Naive B cell (primary cell): ENCODE data around the gene MRPS18A. TPM values are rescaled to one million over a fixed set of nuclear protein-coding genes. Genes with fewer than 3 reads are reported as not detected.

ENCODE experiments used
- ATAC-seq, 2 donors: fragments of 150-1000 bp; cut with Tn5 transposase; 2 replicates each; pipeline ENCODE4 v1.10.0; 2021; ENCODE audit warnings: low read depth in 2 of 2, mild to moderate bottlenecking in 2 of 2, moderate library complexity in 2 of 2
- DNase-seq: peaks from one replicate; pipeline ENCODE4 v3.0.0; 2022
- H3K27ac Mint-ChIP-seq, 6 donors: one replicate each; pipeline ENCODE4 v1.8.0; 2020 to 2022; ENCODE audit warnings: mild to moderate bottlenecking in 6 of 6, mixed read lengths in 6 of 6, moderate library complexity in 5 of 6, inconsistent platforms in 2 of 6
- H3K27me3 Mint-ChIP-seq, 3 donors: one replicate each; pipeline ENCODE4 v1.8.0; 2021 to 2022; ENCODE audit warnings: mixed read lengths in 3 of 3, mild to moderate bottlenecking in 1 of 3
- H3K36me3 Mint-ChIP-seq, 2 donors: one replicate each; pipeline ENCODE4 v1.8.0; 2020 to 2022; ENCODE audit warnings: mixed read lengths in 2 of 2, inconsistent platforms in 1 of 2, mild to moderate bottlenecking in 1 of 2
- H3K4me1 Mint-ChIP-seq, 3 donors: one replicate each; pipeline ENCODE4 v1.8.0; 2020 to 2022; ENCODE audit warnings: mixed read lengths in 3 of 3, inconsistent platforms in 1 of 3, mild to moderate bottlenecking in 1 of 3, moderate library complexity in 1 of 3
- H3K4me3 Mint-ChIP-seq, 8 donors: one replicate each; pipeline ENCODE4 v1.8.0; 2020 to 2022; ENCODE audit warnings: mild to moderate bottlenecking in 8 of 8, mixed read lengths in 8 of 8, moderate library complexity in 8 of 8, inconsistent platforms in 2 of 8
- H3K9me3 Mint-ChIP-seq, 7 donors: one replicate each; pipeline ENCODE4 v1.8.0; 2020 to 2022; ENCODE audit warnings: mixed read lengths in 7 of 7, mild to moderate bottlenecking in 5 of 7, inconsistent platforms in 2 of 7, moderate library complexity in 1 of 7
- polyA plus RNA-seq, 6 donors: library from polyadenylated mRNA; unstranded; fragments of 300-500 nt; fragmentation: Illumina TruSeq; gene quantifications; one replicate each; pipeline ENCODE4 v1.2.3, GENCODE V29; 2021; ENCODE audit warnings: low read depth in 6 of 6

Gene MRPS18A
- polyA plus RNA-seq, 6 donors from 2014 or later: 61.1 to 91.0 (median 80.1) TPM

DNA sequence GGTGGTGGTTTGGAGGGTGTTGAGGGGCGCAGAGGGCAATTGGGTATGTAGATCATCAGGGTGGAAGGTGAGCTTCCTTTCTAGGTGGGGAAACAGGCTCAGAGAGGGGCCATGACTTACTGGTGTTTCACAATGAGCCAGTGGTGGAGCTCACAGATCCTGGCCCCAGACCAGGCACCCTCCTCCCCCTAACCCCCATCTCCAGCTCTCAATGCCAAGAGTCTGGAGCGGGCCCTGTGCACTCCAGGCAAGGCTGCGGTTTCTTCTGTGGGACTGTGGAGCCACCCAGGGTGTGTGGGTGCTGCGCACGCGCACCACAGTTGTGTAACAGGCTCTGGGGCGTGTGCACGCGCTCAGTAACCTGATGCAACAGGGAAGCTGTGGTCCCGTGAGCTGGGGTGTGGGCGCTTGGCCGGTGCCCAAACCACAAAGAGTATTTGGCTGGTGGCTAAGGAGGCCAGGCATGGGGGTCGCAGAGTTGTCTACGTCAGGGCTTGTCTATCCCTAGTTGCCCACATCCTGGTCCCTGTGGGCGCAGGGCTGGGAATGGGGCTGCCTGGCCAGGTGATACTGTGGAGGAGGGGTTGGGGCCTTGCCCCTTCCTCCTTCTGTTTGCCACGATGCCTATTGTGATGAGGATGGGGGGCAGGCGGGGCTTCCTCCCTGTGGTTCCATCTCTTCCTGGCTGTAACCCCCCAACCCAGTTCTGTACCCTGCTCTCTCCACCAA, 37.5 kb upstream of the MRPS18A start:
- Mint-ChIP-seq H3K4me1 (peaks cover 21 to 28% (median 26%) of the 10 kb centered on the region in 3 donors), H3K4me3 (peak overlapping the region; percentile 10 to 87 (median 56)), H3K9me3 (peaks cover 0 to 6% (median 0%) of the 10 kb centered on the region in 7 donors), H3K36me3 (no peaks in the 10 kb centered on the region), H3K27ac (peak overlapping the region; percentile 85 to 94 (median 89)), H3K27me3 (peaks cover 2 to 5% (median 5%) of the 10 kb centered on the region in 3 donors)
- DNase-seq: peak; percentile 82
- ATAC-seq: peak; percentile 84 to 85

DNA sequence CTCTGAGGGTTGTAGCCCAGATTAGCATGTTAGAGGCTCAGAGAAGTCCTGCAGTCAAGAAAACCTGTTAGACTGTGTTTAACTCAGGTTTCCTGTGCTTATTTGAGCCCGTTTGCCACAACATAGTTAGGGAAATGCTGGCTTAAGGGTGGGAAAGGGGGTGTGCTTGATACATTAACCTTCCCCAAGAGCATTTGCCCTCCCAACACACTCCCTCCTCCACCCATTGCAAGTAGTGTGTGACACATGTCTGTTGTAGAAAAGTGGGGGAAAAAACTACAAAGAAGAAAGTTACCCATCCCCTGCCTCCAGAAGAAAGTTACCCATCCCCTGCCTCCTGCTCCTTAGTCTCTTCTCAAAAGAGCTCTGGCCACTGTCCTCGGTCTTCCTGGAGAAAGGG, 36.8 kb upstream of the MRPS18A start:
- H3K4me1 Mint-ChIP-seq: peaks cover 21 to 28% (median 26%) of the 10 kb centered on the region in 3 donors
- peaks cover 0 to 6% (median 0%) of the 10 kb centered on the region in 7 donors for H3K9me3 Mint-ChIP-seq
- ATAC-seq (no peak), DNase-seq (no peak)
- peak overlapping the region in 5 of 6 donors; percentile 53 to 94 (median 91) for H3K27ac Mint-ChIP-seq
- peak overlapping the region in 3 of 8 donors; percentile 34 to 87 (median 58) for H3K4me3 Mint-ChIP-seq
- H3K27me3 Mint-ChIP-seq: peaks cover 5 to 10% (median 7%) of the 10 kb centered on the region in 3 donors
- H3K36me3 Mint-ChIP-seq: no peaks in the 10 kb centered on the region

DNA sequence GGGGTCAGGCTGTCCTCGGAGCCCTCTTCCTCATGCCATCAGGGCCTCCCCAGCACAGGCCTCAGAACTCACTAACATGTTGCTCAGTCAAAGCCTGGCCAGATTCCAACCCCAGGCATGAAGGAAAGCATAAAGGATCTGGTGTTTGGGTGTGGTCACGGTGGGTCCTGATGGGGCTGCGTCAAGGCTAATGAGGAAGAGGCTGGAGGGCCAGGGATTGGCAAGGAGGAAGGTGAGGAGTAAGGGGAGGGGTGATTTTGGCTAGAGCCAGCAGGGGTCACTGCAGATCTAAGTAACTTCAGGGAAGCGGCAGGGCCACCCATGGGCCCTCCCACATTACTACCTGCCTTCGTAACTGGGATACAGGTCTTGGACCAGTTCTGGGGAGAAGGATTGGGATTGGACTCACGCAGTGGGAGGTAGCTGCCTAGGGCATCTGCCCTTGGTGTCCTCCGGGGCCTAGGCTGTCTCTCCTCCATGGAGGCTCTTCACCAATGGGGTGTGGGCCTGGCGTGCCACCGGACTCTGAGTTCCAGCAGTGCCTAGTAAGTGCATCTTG, 36.2 kb upstream of the MRPS18A start:
- peak overlapping the region in 2 of 8 donors; percentile 5 to 37 for H3K4me3 Mint-ChIP-seq
- peak; percentile 65 to 69 for ATAC-seq
- peak; percentile 61 for DNase-seq
- peaks cover 0 to 2% (median 0%) of the 10 kb centered on the region in 7 donors for H3K9me3 Mint-ChIP-seq
- H3K4me1 Mint-ChIP-seq: peaks cover 21 to 28% (median 26%) of the 10 kb centered on the region in 3 donors
- H3K27ac Mint-ChIP-seq: peak overlapping the region in 3 of 6 donors; percentile 9 to 94 (median 81)
- H3K36me3 Mint-ChIP-seq: no peaks in the 10 kb centered on the region
- H3K27me3 Mint-ChIP-seq: peaks cover 5 to 10% (median 7%) of the 10 kb centered on the region in 3 donors

DNA sequence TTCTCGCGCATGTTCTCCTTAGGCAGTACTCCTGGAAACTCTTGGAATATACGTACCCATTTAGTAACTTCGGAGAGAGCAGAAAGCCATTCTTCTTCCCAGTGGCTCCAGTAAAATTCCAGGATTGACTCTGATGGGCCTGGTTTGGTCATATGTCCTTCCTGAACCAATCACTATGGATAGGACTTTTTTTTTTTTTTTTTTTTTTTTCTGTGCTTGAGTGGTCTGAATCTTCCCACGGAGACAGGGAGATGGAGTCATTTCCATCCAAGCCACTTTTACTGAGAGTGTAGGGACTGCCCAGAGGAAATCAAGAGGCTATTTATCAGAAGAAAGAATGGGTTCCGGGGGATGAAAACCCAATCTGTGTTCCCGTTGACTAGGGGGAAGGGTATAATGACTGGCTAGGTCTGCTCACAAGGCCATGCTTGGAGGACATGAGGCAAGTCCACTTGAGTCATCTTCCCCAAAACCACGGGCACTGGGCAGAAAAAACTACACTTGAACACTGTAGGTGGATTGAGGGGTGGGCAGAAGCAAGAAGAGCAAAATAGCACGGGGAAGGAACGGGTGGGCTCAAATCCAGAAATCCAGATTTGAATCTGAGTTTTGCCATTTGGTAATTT, 35.4 kb upstream of the MRPS18A start:
- H3K4me3 Mint-ChIP-seq: no peak overlapping the region

DNA sequence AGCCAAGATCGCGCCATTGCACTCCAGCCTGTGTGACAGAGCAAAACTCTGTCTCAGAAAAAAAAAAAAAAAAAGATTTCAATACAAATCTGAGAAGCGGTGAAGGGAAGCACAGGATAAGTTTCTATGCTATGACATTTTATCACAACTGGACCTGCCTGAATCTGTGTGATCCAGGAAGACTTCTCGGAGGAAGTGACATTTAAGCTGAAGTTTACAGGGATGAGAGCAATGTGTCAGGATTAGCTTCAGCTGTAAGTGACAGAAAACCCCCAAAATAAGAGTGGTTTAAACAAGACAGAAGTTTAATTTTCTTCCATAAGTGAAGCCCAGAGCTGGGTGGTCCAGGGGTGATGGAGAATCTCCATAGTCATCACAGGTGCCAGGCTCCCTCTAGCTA, 33.4 kb upstream of the MRPS18A start:
- H3K27ac Mint-ChIP-seq: peak overlapping the region in 2 of 6 donors; percentile 8 to 15

More for the DNA sequence above, 35.4 kb upstream of the MRPS18A start:
- H3K36me3 Mint-ChIP-seq: no peaks in the 10 kb centered on the region
- H3K4me1 Mint-ChIP-seq: peaks cover 21 to 32% (median 30%) of the 10 kb centered on the region in 3 donors
- peak overlapping the region in 1 of 6 donors; percentile 77 for H3K27ac Mint-ChIP-seq
- no peak for DNase-seq
- peaks cover 5 to 13% (median 7%) of the 10 kb centered on the region in 3 donors for H3K27me3 Mint-ChIP-seq
- ATAC-seq: no peak
- no peaks in the 10 kb centered on the region for H3K9me3 Mint-ChIP-seq

DNA sequence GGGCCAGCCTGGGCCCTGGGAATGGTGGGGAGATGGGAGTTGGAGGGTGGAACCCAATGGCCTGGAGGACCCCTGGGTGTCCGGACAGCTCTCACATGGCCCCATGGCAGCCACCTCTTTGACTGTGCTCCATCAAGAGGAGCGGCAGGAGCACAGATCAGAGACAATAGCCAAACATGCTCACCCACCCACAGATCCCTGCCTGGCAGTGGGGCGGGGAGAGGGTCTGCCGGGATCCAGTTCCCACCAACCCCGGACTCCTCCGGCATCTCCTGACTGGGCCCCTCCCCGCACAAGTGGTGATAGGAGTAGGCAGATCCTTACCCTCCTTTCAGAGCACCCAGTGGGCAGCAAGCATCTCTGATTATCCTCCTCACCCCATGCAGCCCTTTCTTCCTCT, 31.9 kb upstream of the MRPS18A start:
- no peak overlapping the region for H3K4me3 Mint-ChIP-seq
- no peak overlapping the region for H3K27ac Mint-ChIP-seq
- DNase-seq (no peak), ATAC-seq (no peak)
- no peaks in the 10 kb centered on the region for H3K9me3 Mint-ChIP-seq
- peaks cover 37 to 45% (median 38%) of the 10 kb centered on the region in 3 donors for H3K4me1 Mint-ChIP-seq
- H3K36me3 Mint-ChIP-seq: no peaks in the 10 kb centered on the region
- H3K27me3 Mint-ChIP-seq: peaks cover 11 to 15% (median 12%) of the 10 kb centered on the region in 3 donors

More for the DNA sequence above, 33.4 kb upstream of the MRPS18A start:
- Mint-ChIP-seq H3K4me1 (peaks cover 37 to 45% (median 42%) of the 10 kb centered on the region in 3 donors), H3K27me3 (peaks cover 11 to 17% (median 15%) of the 10 kb centered on the region in 3 donors), H3K4me3 (no peak overlapping the region), H3K36me3 (no peaks in the 10 kb centered on the region), H3K9me3 (no peaks in the 10 kb centered on the region)
- DNase-seq (no peak), ATAC-seq (no peak)

DNA sequence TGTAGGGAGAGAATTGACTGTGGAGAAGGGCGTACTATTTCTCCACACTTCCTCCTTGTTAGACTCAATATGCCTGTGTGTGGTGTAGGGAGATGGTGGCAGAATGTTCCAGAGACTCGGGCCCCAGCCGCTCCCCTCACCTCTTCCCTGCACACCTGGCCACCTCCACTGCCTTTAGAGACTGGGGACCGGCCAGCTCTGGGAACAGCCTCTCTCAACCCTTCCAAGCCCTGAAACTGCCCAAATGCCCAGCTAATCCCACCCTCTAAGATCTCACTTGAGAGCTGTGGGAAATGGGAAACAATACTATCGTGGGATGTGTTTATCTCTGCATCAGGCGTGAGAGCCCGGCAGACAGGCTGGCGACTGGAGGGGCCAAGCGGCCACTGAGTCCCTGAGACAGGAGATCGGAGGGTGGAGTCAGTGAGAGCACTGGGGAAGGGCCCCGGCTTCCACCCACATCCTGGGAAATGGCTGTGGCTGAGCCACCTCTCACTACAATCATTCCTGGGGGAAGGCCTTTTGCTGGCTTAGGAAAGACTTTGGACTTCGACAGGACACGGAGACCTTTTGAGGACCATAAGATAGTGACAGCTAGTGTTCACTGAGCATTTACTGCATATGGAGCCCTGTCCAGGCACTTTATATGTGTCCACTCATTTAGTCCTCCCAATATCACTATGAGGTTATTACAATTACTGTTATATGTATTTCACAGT, 31.0 kb upstream of the MRPS18A start:
- ATAC-seq (no peak), DNase-seq (no peak)
- Mint-ChIP-seq H3K27ac (peak overlapping the region in 3 of 6 donors; percentile 21 to 69 (median 40)), H3K4me3 (no peak overlapping the region), H3K9me3 (no peaks in the 10 kb centered on the region), H3K4me1 (peaks cover 38 to 45% (median 39%) of the 10 kb centered on the region in 3 donors), H3K27me3 (peaks cover 11 to 15% (median 12%) of the 10 kb centered on the region in 3 donors), H3K36me3 (no peaks in the 10 kb centered on the region)

DNA sequence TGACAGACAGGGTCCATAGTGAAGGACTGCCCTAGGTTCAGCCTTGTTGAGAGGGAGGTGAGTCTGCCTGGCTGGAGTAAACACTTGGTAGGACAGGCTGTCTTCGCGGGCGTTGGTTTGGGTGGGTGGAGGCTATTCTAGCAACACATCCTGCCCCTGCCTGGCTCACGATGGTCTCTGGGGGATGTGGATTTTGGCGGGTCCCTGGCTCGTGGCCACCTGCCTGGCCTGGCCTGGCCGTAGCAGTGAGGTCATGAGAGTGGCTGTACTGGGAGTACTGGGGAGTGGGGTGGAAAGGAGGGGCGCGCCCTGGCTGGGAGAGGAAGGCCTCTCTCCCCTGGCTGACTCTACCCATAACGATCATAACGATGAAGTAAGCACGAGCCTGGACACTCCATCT, 30.2 kb upstream of the MRPS18A start:
- H3K4me3 Mint-ChIP-seq: peak overlapping the region in 1 of 8 donors; percentile 21
- peak overlapping the region in 3 of 6 donors; percentile 21 to 76 (median 40) for H3K27ac Mint-ChIP-seq
- H3K27me3 Mint-ChIP-seq: peaks cover 11 to 15% (median 12%) of the 10 kb centered on the region in 3 donors
- H3K4me1 Mint-ChIP-seq: peaks cover 34 to 49% (median 38%) of the 10 kb centered on the region in 3 donors
- no peak for ATAC-seq
- H3K36me3 Mint-ChIP-seq: no peaks in the 10 kb centered on the region
- no peak for DNase-seq
- H3K9me3 Mint-ChIP-seq: no peaks in the 10 kb centered on the region

DNA sequence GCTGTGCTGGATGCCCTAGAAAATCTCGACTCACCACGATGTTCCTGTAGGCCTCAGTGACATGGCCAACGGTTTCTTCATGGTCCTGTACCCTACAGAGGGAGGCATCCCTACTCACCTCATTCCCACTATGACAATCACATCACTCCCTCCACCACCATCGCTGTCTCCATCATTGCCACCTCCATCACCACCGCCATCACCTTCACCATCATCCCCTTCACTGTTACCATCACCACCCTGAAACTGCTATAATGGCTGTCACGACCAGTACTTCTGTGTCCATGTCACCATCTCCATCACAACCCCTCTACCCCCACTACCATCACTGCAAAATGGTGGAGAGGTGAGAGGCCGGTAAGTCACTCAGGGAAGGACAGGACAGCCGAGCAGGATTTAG, 29.8 kb upstream of the MRPS18A start:
- Mint-ChIP-seq H3K4me3 (peak overlapping the region in 2 of 8 donors; percentile 6 to 54), H3K4me1 (peaks cover 37 to 54% (median 38%) of the 10 kb centered on the region in 3 donors), H3K36me3 (no peaks in the 10 kb centered on the region), H3K27ac (peak overlapping the region in 2 of 6 donors; percentile 21 to 76), H3K27me3 (peaks cover 11 to 15% (median 12%) of the 10 kb centered on the region in 3 donors), H3K9me3 (no peaks in the 10 kb centered on the region)
- DNase-seq (no peak), ATAC-seq (no peak)

DNA sequence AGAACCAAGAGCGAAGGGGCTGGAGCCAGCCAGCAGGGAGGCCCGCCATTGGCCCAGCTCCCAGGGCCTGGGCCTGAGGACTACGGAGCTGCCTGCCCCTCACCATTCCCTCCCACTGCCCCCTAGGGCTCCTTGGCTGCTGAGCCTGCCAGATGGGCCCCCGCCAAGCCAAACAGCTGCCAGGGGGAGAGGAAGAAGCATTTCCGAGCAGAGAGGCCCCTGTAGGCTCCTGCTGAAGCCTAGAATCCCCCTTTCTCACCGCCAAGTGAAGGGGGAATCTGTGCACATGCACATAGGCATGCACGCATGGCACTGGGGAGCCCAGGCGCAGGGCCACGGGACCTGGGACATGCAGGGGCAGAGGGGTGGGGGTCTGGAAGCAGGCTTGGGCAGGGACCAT, 28.5 kb upstream of the MRPS18A start:
- Mint-ChIP-seq H3K27me3 (peaks cover 14 to 24% (median 20%) of the 10 kb centered on the region in 3 donors), H3K36me3 (no peaks in the 10 kb centered on the region), H3K27ac (peak overlapping the region in 2 of 6 donors; percentile 14 to 81), H3K9me3 (no peaks in the 10 kb centered on the region), H3K4me3 (peak overlapping the region in 1 of 8 donors; percentile 44), H3K4me1 (peaks cover 46 to 62% (median 48%) of the 10 kb centered on the region in 3 donors)
- no peak for DNase-seq
- no peak for ATAC-seq

DNA sequence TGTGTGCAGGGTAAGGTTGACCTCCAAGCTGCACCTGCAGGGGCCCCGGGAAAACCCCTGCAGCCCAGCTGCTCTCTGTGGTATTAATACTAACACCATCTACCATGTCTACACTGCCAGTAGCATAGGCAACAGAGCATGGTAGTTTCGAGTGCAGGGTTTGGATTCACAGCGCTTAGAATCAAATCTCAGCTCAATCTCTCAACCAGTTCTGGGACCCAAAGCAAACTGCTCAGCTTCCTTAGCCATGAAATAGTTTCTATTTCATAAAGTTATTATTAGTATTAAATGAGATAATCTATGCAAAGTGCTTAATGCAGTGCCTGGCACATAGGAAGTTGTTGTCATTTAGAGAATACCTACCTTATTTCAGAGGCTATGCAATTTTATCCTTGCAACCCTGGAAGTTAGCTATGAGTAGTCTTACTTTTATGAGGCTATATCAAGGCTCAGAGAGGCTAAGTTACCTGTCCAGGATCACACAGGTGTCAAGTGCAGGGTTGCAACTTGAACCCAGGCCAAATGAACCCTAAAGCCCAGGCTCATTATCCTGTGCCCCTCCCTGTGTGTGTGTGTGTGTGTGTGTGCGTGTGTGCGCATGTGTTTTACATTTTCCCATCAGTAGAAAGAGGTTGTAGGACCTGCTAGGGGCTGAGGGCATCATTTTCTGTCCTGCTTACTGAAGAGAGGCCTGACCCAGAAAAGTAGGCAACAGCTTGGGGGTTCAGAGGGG, 27.6 kb upstream of the MRPS18A start:
- ATAC-seq: peak; percentile 94
- Mint-ChIP-seq H3K4me1 (peaks cover 46 to 62% (median 51%) of the 10 kb centered on the region in 3 donors), H3K27ac (peak overlapping the region; percentile 84 to 94 (median 88)), H3K4me3 (peak overlapping the region in 7 of 8 donors; percentile 19 to 76 (median 56)), H3K27me3 (peaks cover 17 to 29% (median 24%) of the 10 kb centered on the region in 3 donors), H3K9me3 (peaks cover 0 to 2% (median 0%) of the 10 kb centered on the region in 7 donors), H3K36me3 (no peaks in the 10 kb centered on the region)
- peak; percentile 75 for DNase-seq
